Calu3 (cell line): ENCODE measurements around the gene IL1RL2. TPM values are rescaled to one million over a fixed set of nuclear protein-coding genes. Genes with fewer than 3 reads are reported as not detected.

Experiments
- BruUV-seq: library from RNA; stranded (reverse); fragments of 400-500 nt; replicated peaks from 2 replicates; lab custom pipeline; 2021; lab: Mats Ljungman, UMichigan
- CTCF ChIA-PET: fragments of 300-600 bp; sonication (Branson Sonifier 250); formaldehyde crosslinking; loops from one replicate; lab custom pipeline; 2022; ENCODE audit warnings: antibody characterized with exemption; lab: Charles Lee
- DNase-seq: peaks from one replicate; pipeline ENCODE4 v3.0.0; 2022
- H3K27ac Mint-ChIP-seq: one replicate; pipeline ENCODE4 v1.8.0; 2022; ENCODE audit warnings: mixed read lengths; ENCODE audit not compliant: unreplicated experiment
- H3K27me3 Mint-ChIP-seq: one replicate; pipeline ENCODE4 v1.8.0; 2022; ENCODE audit warnings: mixed read lengths; ENCODE audit not compliant: unreplicated experiment
- H3K36me3 Mint-ChIP-seq: one replicate; pipeline ENCODE4 v1.8.0; 2022; ENCODE audit warnings: mild to moderate bottlenecking, moderate library complexity, mixed read lengths; ENCODE audit not compliant: insufficient read depth, unreplicated experiment
- H3K4me1 Mint-ChIP-seq: one replicate; pipeline ENCODE4 v1.8.0; 2022; ENCODE audit warnings: mild to moderate bottlenecking, low read depth, mixed read lengths; ENCODE audit not compliant: unreplicated experiment
- H3K4me3 Mint-ChIP-seq: one replicate; pipeline ENCODE4 v1.8.0; 2022; ENCODE audit warnings: mild to moderate bottlenecking, low read depth, moderate library complexity, mixed read lengths; ENCODE audit not compliant: unreplicated experiment
- H3K9me3 Mint-ChIP-seq: one replicate; pipeline ENCODE4 v1.8.0; 2022; ENCODE audit warnings: low read depth, mixed read lengths; ENCODE audit not compliant: unreplicated experiment
- intact Hi-C: fragments of 100-400 bp; cut with micrococcal nuclease; formaldehyde crosslinking; loops from one replicate; pipeline ENCODE4 v1.10.0; 2022; ENCODE audit not compliant: unreplicated experiment
- total RNA-seq: library from RNA; stranded (reverse); gene quantifications from 2 replicates; pipeline ENCODE4 v1.2.3, GENCODE V29; 2022
- TF ChIP-seq, protein P1 (sequence below): fragments of 200-600 bp; IDR thresholded peaks from one replicate; pipeline ENCODE4 v1.8.0; 2022; ENCODE audit warnings: antibody characterized with exemption; ENCODE audit not compliant: unreplicated experiment

The IL1RL2 gene
- total RNA-seq, 1 experiment from 2014 or later: 0.68 TPM

DNA sequence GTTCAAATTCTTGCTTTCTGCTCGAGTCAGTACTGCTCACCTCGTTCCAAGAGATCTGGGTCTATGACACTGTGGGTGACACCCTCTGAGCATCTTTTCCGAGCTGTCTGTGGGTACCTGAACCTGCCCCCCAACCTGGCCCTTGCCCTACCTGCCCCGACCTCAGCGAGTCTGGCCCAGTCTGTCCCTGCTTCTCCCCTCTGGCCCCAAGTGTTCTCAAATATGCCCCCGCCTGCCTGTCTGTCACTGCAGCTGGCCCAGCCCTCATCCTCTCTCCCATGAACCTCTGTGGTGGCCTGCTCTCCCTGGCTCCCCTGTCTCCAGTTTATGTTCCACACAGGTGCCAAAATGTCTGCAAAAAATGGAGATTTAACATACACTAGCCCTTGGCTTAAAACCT is 32.5 kb upstream of the IL1RL2 start:
- TF ChIP-seq, protein P1, sequence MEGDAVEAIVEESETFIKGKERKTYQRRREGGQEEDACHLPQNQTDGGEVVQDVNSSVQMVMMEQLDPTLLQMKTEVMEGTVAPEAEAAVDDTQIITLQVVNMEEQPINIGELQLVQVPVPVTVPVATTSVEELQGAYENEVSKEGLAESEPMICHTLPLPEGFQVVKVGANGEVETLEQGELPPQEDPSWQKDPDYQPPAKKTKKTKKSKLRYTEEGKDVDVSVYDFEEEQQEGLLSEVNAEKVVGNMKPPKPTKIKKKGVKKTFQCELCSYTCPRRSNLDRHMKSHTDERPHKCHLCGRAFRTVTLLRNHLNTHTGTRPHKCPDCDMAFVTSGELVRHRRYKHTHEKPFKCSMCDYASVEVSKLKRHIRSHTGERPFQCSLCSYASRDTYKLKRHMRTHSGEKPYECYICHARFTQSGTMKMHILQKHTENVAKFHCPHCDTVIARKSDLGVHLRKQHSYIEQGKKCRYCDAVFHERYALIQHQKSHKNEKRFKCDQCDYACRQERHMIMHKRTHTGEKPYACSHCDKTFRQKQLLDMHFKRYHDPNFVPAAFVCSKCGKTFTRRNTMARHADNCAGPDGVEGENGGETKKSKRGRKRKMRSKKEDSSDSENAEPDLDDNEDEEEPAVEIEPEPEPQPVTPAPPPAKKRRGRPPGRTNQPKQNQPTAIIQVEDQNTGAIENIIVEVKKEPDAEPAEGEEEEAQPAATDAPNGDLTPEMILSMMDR: no peak
- H3K4me1 Mint-ChIP-seq: no peaks in the 10 kb centered on the region
- intact Hi-C loops: no loop called here
- CTCF ChIA-PET: no interaction called here
- no peak overlapping the region for H3K27ac Mint-ChIP-seq
- H3K4me3 Mint-ChIP-seq: no peak overlapping the region
- H3K36me3 Mint-ChIP-seq: no peaks in the 10 kb centered on the region
- no peaks in the 10 kb centered on the region for H3K27me3 Mint-ChIP-seq
- no peak for DNase-seq
- BruUV-seq: no TSS peak
- H3K9me3 Mint-ChIP-seq: peaks cover 13% of the 10 kb centered on the region

DNA sequence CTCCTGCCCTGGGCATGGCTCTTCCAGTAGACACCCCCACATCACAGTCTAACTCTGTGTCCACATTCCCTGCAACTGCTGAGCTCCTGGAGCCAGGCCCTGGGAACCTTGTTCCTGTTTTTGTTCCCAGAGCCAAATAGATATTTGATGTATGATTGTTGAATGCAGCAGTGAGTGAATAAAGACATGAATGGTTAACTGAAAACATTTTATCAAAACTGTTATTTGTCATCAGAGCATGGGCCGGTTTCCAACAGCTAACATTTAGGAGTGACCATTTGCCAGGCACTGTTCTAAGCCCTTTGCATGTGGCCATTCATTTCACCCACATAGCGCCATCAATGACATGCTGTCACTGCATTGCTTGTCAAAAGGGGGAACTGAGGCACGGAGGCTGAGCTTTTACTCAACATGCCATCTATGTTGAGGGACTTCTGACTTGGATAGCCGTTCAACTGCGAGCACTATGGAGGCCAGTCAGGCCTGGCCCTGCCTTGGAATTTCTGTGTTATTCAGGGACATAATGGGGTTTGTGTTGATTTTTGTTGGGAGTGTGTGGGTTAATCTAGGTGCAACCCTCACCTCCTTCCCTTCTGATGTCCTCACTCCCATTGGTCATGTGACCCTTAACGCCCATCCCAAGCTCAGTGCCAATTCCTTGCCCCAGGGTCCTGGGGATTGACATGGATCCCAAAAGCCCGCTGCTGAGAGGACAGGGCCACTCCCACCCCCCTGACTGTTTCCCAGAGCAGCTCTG is 31.7 kb upstream of the IL1RL2 start:
- H3K4me1 Mint-ChIP-seq: no peaks in the 10 kb centered on the region
- no peak overlapping the region for H3K4me3 Mint-ChIP-seq
- no peaks in the 10 kb centered on the region for H3K36me3 Mint-ChIP-seq
- H3K9me3 Mint-ChIP-seq: peaks cover 13% of the 10 kb centered on the region
- intact Hi-C loops: no loop called here
- TF ChIP-seq, protein P1: no peak
- DNase-seq: no peak
- no peak overlapping the region for H3K27ac Mint-ChIP-seq
- no peaks in the 10 kb centered on the region for H3K27me3 Mint-ChIP-seq
- BruUV-seq: no TSS peak
- CTCF ChIA-PET: no interaction called here

GRCh38 chr2:102155703-102156515 is 30.9 kb upstream of the IL1RL2 start:
- BruUV-seq: no TSS peak
- CTCF ChIA-PET: interaction anchor here (1.0 to 1.2 kb wide), 2 partner anchors 14 to 85 kb away, joined by 3 to 5 read pairs; no protein-coding TSS in a partner anchor
- Mint-ChIP-seq H3K27me3 (no peaks in the 10 kb centered on the region), H3K4me1 (no peaks in the 10 kb centered on the region), H3K27ac (no peak overlapping the region), H3K9me3 (peaks cover 13% of the 10 kb centered on the region), H3K36me3 (no peaks in the 10 kb centered on the region), H3K4me3 (no peak overlapping the region)
- DNase-seq: no peak
- TF ChIP-seq, protein P1: no peak
- intact Hi-C loops: no loop called here

DNA sequence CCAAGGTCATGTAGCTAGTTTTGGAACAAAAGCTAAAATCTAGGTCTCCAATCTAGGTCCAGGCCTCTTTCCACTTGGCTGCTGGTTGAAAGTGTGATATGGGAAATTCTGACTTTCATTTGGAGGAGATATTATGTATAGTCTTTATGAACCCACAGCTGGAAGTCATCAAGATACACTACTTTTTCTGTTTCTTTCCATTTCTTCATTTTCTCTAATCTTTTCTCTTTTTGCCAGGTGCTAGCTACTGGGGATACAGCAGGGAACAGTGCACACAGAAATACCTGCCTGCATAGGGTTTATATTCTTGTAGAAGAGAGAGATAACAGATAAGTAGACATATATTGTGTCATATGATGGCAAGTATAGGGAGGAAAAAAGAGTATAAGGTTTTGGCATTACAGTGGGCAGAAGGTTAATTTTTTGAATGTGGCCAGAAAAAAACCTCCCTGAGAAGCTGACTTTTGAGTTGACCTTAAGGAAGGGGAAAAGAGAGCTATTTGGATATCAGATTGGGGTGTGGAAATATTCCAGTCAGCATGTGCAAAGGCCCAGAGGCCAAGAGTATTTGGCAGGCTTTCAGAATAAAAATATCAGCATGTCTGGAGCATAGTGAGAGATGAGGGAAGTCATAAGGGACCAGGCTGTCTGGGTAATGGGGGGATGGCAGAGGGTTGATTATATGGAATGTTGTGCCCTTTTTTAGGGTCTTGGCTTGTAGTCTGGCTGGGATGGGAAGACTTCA is 28.6 kb upstream of the IL1RL2 start:
- H3K4me1 Mint-ChIP-seq: no peaks in the 10 kb centered on the region
- intact Hi-C loops: no loop called here
- TF ChIP-seq, protein P1: no peak
- H3K9me3 Mint-ChIP-seq: peaks cover 9% of the 10 kb centered on the region
- H3K27me3 Mint-ChIP-seq: no peaks in the 10 kb centered on the region
- no TSS peak for BruUV-seq
- no peak overlapping the region for H3K4me3 Mint-ChIP-seq
- CTCF ChIA-PET: no interaction called here
- DNase-seq: no peak
- H3K36me3 Mint-ChIP-seq: peaks cover 6% of the 10 kb centered on the region
- H3K27ac Mint-ChIP-seq: no peak overlapping the region
